HUES64 (cell line): ENCODE data around the gene METRNL.
"Not testable (repeated sequence)": the region's sequence is repeated elsewhere in the genome, so short reads cannot be mapped to it uniquely, and the experiment has no call there.

ENCODE experiments used
- H3K27ac ChIP-seq: 2 replicates; pipeline ENCODE4 v1.7.0; 2013; ENCODE audit warnings: low read depth, low read length, inconsistent platforms
- H3K27me3 ChIP-seq: 2 replicates; pipeline ENCODE4 v1.6.1; 2013; ENCODE audit warnings: mild to moderate bottlenecking, low read length; ENCODE audit not compliant: insufficient read depth
- H3K36me3 ChIP-seq: 2 replicates; pipeline ENCODE4 v1.6.1; 2013; ENCODE audit warnings: mild to moderate bottlenecking, low read length; ENCODE audit not compliant: insufficient read depth
- H3K4me1 ChIP-seq: 2 replicates; pipeline ENCODE4 v1.6.1; 2013; ENCODE audit warnings: mild to moderate bottlenecking, low read length, moderate library complexity; ENCODE audit not compliant: insufficient read depth
- H3K4me3 ChIP-seq: 2 replicates; pipeline ENCODE4 v1.5.1; 2013; ENCODE audit warnings: mild to moderate bottlenecking, low read length, moderate library complexity
- H3K9ac ChIP-seq: 2 replicates; pipeline ENCODE4 v1.6.1; 2013; ENCODE audit warnings: mild to moderate bottlenecking, low read depth, low read length
- H3K9me3 ChIP-seq: 2 replicates; pipeline ENCODE4 v1.6.1; 2013; ENCODE audit warnings: low read depth, low read length; ENCODE audit not compliant: insufficient read depth
- WGBS: fragments of 150-250, 120-280 bp; methylation state at CpG from one replicate; pipeline ENCODE4 v1.1.7; 2013; ENCODE audit warnings: missing lambda C conversion rate; 5-methylcytosine and 5-hydroxymethylcytosine counted together

METRNL gene

DNA sequence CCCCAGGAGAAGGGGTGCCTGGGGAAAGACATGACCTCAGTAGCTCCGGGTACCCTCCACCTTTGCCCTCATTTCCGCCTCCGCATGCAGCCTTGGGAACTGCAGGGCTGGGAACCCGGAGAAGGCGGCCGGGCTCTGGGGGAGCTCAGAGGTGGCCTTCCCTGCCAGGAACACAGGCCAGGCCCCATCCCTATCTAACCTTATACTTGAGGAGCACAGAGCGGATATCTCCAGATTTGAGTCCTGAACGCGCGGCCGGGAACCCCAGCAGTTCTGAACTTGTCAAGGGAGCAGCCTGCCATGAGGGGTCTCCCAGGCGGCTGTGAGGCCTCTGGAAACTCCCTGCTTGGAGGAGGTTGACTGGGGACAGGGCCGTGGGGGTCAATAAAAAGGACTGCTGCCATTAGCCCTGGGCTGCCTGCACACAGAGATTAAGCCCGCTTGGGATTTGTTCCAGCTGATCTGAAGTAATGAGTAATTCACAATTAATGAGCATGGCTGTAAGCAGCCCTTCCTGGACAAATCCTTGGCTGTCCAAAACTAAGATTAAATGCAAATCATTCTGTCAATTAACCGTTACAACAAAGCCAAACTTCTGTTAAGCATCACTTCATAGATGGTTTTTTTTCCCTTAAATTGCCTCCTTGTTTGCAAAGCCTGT is 26.3 kb upstream of the METRNL start:
- Histone ChIP-seq H3K36me3 (0 out of 2 replicates have a peak, but pooled peaks cover 4% of the 10 kb centered on the region), H3K9ac (no peak overlapping the region), H3K4me3 (no peak overlapping the region), H3K9me3 (no peaks in the 10 kb centered on the region), H3K4me1 (peaks cover 3% of the 10 kb centered on the region; the same call in 1 of the 2 replicates), H3K27me3 (0 out of 2 replicates have a peak, but pooled peaks cover 3% of the 10 kb centered on the region), H3K27ac (no peak overlapping the region)
- WGBS, result 91% methylated on average over 15 of the region's 15 CpGs

DNA sequence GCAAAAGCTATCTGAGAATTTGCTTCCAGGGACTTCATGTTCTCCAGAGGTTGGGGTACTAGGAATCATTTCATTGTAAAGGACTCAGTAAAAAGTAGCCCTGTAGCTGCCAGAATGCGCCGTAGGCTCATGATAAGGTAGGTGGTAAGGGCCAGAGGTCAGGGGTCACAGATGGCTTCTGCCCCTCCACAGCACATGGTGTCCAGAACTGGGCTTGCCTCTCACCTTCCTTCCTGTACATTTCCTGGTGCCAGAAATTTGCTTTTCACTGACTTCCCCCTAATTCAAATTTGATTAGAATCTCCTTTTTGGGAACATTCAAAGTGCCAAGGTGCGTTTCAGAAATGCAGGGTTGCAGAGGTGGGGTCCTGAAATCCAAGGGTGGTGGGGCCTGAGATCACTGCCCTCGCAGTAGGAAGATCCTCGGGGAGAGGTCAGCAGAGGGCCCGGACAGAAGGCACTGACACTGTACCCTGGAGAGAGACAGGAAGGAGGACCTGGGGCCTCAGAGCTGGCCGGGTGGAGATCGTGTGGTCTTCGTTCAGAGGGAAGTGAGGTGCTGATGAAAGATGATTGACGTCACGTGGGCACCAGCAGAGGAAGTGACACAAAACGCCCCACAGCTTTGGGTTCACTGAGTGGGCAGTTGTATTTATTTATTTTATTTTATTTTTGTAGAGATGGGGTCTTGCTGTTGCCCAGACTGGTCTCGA is 25.5 kb upstream of the METRNL start:
- H3K4me3 ChIP-seq, result no peak overlapping the region
- H3K27me3 ChIP-seq, result 0 out of 2 replicates have a peak, but pooled peaks cover 3% of the 10 kb centered on the region
- no peaks in the 10 kb centered on the region for H3K36me3 ChIP-seq
- H3K9ac ChIP-seq, result no peak overlapping the region
- WGBS, result 93% methylated on average over 13 of the region's 13 CpGs
- H3K9me3 ChIP-seq, result no peaks in the 10 kb centered on the region
- H3K27ac ChIP-seq, result no peak overlapping the region
- peaks cover 3% of the 10 kb centered on the region; the same call in 1 of the 2 replicates for H3K4me1 ChIP-seq

DNA sequence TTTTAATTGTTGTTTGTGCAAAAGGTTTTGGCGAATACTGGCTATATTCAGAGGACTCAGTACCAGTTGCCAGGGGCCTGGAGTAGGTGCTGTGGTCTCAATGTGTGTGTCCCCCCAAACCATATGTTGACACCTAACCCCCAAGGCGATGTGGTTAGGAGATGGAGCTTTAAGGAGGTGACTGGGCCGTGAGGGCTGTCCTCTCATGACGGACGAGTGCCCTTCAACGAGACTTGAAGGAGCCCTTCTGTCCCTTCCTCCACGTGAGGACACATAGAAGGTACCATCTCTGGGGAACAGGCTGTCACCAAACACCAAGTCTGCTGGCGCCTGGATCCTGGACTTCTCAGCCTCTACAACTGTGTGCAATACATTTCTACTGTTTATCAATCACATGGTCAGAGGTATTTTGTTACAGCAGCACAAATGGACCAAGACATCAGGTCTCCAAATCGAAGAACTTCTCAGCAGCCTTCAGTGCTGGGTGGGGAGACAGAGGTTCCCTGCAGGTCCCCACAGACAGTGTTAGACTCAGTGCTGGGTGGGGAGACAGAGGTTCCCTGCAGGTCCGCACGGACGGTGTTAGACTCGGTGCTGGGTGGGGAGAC is 24.8 kb upstream of the METRNL start:
- Histone ChIP-seq H3K27me3 (0 out of 2 replicates have a peak, but pooled peaks cover 3% of the 10 kb centered on the region), H3K4me3 (no peak overlapping the region), H3K27ac (no peak overlapping the region), H3K9ac (no peak overlapping the region), H3K9me3 (no peaks in the 10 kb centered on the region), H3K4me1 (peaks cover 3% of the 10 kb centered on the region; the same call in 1 of the 2 replicates), H3K36me3 (no peaks in the 10 kb centered on the region)
- 91% methylated on average over 9 of the region's 13 CpGs for WGBS

DNA sequence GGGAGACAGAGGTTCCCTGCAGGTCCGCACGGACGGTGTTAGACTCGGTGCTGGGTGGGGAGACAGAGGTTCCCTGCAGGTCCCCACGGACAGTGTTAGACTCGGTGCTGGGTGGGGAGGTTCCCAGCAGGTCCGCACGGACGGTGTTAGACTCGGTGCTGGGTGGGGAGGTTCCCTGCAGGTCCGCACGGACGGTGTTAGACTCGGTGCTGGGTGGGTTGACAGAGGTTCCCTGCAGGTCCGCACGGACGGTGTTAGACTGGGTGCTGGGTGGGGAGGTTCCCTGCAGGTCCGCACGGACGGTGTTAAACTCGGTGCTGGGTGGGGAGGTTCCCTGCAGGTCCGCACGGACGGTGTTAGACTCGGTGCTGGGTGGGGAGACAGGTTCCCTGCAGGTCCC is 24.2 kb upstream of the METRNL start:
- H3K4me3 ChIP-seq, H3K27ac ChIP-seq, H3K9ac ChIP-seq, H3K27me3 ChIP-seq, H3K4me1 ChIP-seq, H3K36me3 ChIP-seq, H3K9me3 ChIP-seq: not testable (repeated sequence)
- WGBS, result 96% methylated on average over 25 of the region's 25 CpGs

DNA sequence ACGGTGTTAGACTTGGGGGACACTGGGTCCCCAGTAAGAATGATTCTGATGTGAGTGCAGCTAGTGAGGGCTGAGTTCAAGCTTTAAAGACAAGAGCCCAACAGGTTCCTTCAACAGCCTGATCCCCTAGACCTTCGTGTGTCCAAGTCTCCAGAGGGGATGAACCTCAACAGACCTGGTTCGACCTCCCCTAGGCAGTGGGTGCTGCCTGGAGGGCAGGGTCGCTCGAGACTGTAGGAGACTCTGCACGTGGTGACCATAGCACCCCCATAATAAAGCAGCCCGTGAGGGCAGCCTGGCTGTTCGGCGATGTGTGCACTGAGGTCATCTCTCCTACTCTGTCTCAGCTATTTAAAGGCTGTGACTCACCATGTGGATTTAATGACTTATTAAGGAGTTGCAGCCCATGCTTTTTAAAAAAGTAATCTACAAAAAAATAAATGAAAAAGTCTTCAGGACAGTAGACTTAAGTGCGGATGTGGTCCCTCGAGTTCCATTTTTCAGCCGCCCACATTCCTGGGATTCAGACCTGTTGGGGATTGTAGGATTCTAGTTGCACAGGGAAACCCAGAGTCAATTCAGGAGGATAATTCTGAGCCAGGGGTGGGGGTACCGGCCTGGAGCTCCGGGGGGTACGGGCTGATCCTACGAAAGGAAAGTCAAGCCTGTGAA is 23.4 kb upstream of the METRNL start:
- Histone ChIP-seq H3K4me1 (no peaks in the 10 kb centered on the region), H3K9ac (no peak overlapping the region), H3K27me3 (no peaks in the 10 kb centered on the region), H3K4me3 (no peak overlapping the region), H3K27ac (no peak overlapping the region), H3K9me3 (no peaks in the 10 kb centered on the region), H3K36me3 (no peaks in the 10 kb centered on the region)
- 88% methylated on average over 16 of the region's 16 CpGs for WGBS

DNA sequence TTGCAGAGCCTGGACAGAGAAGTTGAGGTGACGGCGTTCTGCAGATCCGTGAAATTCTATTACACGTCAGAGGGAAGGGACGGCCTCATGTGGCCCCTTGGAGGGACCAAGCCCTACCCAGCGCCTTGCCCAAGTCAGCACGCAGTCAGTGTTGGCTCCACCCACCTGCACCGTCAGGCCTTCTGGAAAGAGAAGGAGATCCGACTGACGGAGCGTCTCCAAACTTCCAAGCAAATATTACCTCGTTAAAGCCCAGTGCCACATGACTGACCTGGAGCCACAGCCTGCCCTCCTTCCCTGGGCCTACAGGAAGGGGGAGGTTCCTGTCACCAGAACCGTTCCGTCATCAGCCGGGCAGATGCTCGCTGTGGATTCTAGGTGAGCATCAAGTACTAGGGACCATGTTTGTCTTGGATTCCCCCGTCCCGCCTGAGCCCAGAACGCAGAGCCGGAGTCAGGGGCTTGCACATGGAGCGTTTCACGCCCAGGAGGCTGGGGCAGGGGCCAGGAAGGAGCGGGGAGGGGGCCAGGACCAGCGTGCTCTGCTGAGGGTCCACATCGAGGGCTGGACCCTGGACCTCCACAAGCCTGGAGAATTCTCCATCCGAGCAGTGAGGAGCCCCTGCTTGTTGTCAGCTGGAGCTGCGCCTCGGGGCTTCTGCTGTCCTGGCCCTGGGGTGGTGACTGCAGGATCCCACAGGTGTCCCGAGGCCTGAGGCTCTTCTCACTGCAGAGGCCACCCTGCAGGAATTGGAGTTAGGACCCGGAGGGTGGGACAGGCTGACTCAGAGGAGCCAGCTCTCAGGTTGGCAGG is 22.6 kb upstream of the METRNL start:
- Histone ChIP-seq H3K27ac (no peak overlapping the region), H3K9me3 (no peaks in the 10 kb centered on the region), H3K4me3 (no peak overlapping the region), H3K4me1 (no peaks in the 10 kb centered on the region), H3K27me3 (no peaks in the 10 kb centered on the region), H3K36me3 (no peaks in the 10 kb centered on the region), H3K9ac (no peak overlapping the region)
- 91% methylated on average over 30 of the region's 30 CpGs for WGBS

DNA sequence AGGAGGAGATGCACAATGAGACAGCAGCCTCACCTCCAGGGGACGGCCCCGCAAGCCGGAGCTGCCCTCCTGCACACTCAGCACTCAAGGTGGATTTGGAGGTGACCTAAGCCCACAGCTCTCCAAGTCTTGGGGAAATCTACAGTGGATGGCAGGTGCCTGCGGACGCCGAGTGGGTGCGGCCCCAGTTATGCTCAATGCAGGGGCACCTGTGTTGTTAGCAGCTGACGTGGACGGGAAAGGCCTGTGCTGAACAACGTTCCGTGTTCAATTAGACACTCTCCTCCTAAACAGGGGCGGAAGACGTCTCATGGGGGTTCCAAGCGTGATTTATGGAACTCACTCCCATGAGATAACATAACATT is 22.0 kb upstream of the METRNL start:
- H3K27ac ChIP-seq, result no peak overlapping the region
- no peaks in the 10 kb centered on the region for H3K27me3 ChIP-seq
- WGBS, result 93% methylated on average over 14 of the region's 14 CpGs
- no peak overlapping the region for H3K9ac ChIP-seq
- H3K4me3 ChIP-seq, result no peak overlapping the region
- no peaks in the 10 kb centered on the region for H3K4me1 ChIP-seq
- no peaks in the 10 kb centered on the region for H3K9me3 ChIP-seq
- no peaks in the 10 kb centered on the region for H3K36me3 ChIP-seq

DNA sequence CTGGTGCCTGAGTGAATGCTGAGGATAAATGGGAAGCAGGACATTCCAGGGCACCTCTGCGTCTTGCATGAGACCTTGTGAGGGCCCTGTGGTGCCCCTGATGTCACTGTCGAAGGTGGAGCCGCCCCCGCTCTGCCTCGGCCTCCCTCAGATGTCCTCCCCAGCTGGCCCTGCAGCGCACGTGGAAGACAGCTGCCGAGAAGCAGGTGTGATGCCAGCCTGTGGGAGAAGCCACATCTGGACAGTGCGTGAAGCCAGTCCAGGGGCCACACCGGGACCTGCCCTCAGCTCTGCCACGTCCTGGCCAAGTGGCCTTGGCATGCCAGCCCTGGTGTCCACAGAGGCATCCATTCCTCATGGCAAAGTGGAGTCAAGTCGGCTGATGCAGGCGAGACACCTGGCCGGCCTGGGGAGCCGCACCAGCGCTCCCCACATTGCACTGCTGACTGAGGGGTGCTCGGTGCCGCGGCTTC is 21.6 kb upstream of the METRNL start:
- 94% methylated on average over 19 of the region's 19 CpGs for WGBS
- Histone ChIP-seq H3K4me1 (no peaks in the 10 kb centered on the region), H3K4me3 (no peak overlapping the region), H3K27me3 (no peaks in the 10 kb centered on the region), H3K27ac (no peak overlapping the region), H3K9ac (no peak overlapping the region), H3K36me3 (no peaks in the 10 kb centered on the region), H3K9me3 (no peaks in the 10 kb centered on the region)

DNA sequence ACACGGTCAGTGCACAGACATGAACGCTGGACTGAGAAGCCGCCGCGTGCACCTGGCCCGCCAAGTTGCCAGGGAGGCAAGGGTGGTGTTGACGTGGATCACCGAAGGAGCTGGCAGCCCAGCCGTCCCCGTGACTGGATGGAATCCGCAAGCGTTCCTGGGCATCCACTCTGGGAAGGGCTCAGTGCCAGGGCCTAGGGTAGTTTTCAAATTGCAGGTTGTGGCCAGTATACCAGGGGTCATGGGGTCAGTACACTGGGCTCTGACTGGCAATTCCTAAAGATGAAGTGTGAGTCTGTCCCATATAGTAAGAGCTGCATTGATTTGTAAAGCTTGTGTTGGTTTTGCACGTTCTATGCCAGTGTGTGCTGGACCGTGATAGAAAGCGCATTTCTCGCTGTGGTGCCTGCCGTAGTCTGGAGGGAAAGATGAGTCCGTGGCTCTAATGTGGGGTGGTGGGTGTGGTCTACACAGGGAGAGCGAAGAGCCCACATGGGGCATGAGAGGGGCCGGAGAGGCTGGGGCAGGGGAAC is 21.1 kb upstream of the METRNL start:
- H3K9me3 ChIP-seq, result no peaks in the 10 kb centered on the region
- 94% methylated on average over 20 of the region's 20 CpGs for WGBS
- no peaks in the 10 kb centered on the region for H3K27me3 ChIP-seq

DNA sequence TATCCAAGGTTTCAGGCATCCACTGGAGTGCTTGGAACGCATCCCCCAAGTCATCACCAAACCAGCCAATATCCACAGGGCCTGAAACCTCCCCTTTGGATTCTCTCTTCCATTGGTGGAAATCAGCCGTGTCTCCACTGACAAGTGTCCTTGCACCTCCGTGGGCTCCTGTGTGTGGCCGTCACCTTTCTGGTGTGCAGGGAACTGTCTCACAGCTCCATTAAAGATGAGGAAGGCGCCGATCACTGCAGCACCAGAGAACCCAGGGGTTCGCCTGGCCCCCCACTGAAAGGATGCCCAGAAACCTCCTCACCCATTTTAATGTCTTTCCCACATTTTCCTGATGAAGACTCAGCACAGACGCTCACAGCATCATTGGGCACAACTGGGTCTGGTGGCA is 17.8 kb upstream of the METRNL start:
- Histone ChIP-seq H3K9ac (no peak overlapping the region), H3K36me3 (no peaks in the 10 kb centered on the region), H3K9me3 (no peaks in the 10 kb centered on the region), H3K27me3 (no peaks in the 10 kb centered on the region), H3K4me1 (no peaks in the 10 kb centered on the region), H3K4me3 (no peak overlapping the region), H3K27ac (no peak overlapping the region)
- 92% methylated on average over 8 of the region's 8 CpGs for WGBS

More for the DNA sequence above, 21.1 kb upstream of the METRNL start:
- Histone ChIP-seq H3K9ac (no peak overlapping the region), H3K27ac (no peak overlapping the region), H3K36me3 (no peaks in the 10 kb centered on the region), H3K4me1 (no peaks in the 10 kb centered on the region), H3K4me3 (no peak overlapping the region)
